Caco-2 (cell line): ENCODE measurements around the gene CABP1. TPM values are rescaled to one million over a fixed set of nuclear protein-coding genes. Genes with fewer than 3 reads are reported as not detected.

Experiments
- BruUV-seq: library from RNA; stranded (reverse); fragments of 400-500 nt; replicated peaks from 2 replicates; lab custom pipeline; 2021; lab: Mats Ljungman, UMichigan
- CTCF ChIA-PET: fragments of 300-600 bp; sonication (Branson Sonifier 250); formaldehyde crosslinking; loops from one replicate; lab custom pipeline; 2022; ENCODE audit warnings: antibody characterized with exemption; lab: Charles Lee
- POLR2A ChIA-PET: fragments of 300-600 bp; sonication (Branson Sonifier 250); formaldehyde crosslinking; loops from one replicate; lab custom pipeline; 2022; ENCODE audit warnings: antibody characterized with exemption; lab: Charles Lee
- DNase-seq, 2 experiments: peaks; one replicate each; pipeline versions ENCODE4 v3.0.0 to v3.0.0-alpha.2; 2020 to 2022
- H3K27me3 ChIP-seq: replicated peaks from 2 replicates; pipeline ENCODE4 v1.6.0; 2011; ENCODE audit warnings: low read length; ENCODE audit not compliant: control insufficient read depth, insufficient read depth
- H3K36me3 ChIP-seq: 2 replicates; pipeline ENCODE4 v1.5.1; 2011; ENCODE audit warnings: low read length; ENCODE audit not compliant: control insufficient read depth, insufficient read depth
- H3K4me1 ChIP-seq: fragments of 250-450 bp; sonication (Bioruptor Pico); 2 replicates; pipeline ENCODE4 v1.5.1; 2020; ENCODE audit warnings: mild to moderate bottlenecking
- H3K4me3 ChIP-seq: 2 replicates; pipeline ENCODE4 v1.5.1; 2011; ENCODE audit warnings: low read depth, mild to moderate bottlenecking, control low read depth, low read length
- H3K9me3 ChIP-seq: fragments of 250-450 bp; sonication (Bioruptor Pico); 2 replicates; pipeline ENCODE4 v1.5.1; 2020; ENCODE audit warnings: mild to moderate bottlenecking, moderate library complexity
- H3K27ac Mint-ChIP-seq: one replicate; pipeline ENCODE4 v1.8.0; 2022; ENCODE audit warnings: mixed read lengths; ENCODE audit not compliant: unreplicated experiment
- H3K27me3 Mint-ChIP-seq: one replicate; pipeline ENCODE4 v1.8.0; 2022; ENCODE audit warnings: mixed read lengths; ENCODE audit not compliant: insufficient read depth, unreplicated experiment
- H3K36me3 Mint-ChIP-seq: one replicate; pipeline ENCODE4 v1.8.0; 2022; ENCODE audit warnings: mild to moderate bottlenecking, mixed read lengths; ENCODE audit not compliant: insufficient read depth, unreplicated experiment
- H3K4me1 Mint-ChIP-seq: one replicate; pipeline ENCODE4 v1.8.0; 2022; ENCODE audit warnings: low read depth, mixed read lengths; ENCODE audit not compliant: unreplicated experiment
- H3K4me3 Mint-ChIP-seq: one replicate; pipeline ENCODE4 v1.8.0; 2022; ENCODE audit warnings: mild to moderate bottlenecking, moderate library complexity, mixed read lengths; ENCODE audit not compliant: unreplicated experiment
- H3K9me3 Mint-ChIP-seq: one replicate; pipeline ENCODE4 v1.8.0; 2022; ENCODE audit warnings: mixed read lengths; ENCODE audit not compliant: unreplicated experiment
- intact Hi-C: fragments of 100-400 bp; cut with micrococcal nuclease; formaldehyde crosslinking; loops from one replicate; pipeline ENCODE4 v1.10.0; 2022; ENCODE audit not compliant: unreplicated experiment
- total RNA-seq: library from RNA; stranded (reverse); gene quantifications from 2 replicates; pipeline ENCODE4 v1.2.3, GENCODE V29; 2022
- TF ChIP-seq, protein P1 (sequence below), 2 experiments: fragments of 200-600 bp in 1 of 2; IDR thresholded peaks; 1 replicate in 1 of 2; 2 replicates in 1 of 2; pipeline versions ENCODE4 v1.5.1 to v1.8.0; 2011 to 2022; ENCODE audit warnings: antibody characterized with exemption in 1 of 2, control low read depth in 1 of 2, inconsistent platforms in 1 of 2, low read depth in 1 of 2, low read length in 1 of 2, mild to moderate bottlenecking in 1 of 2, moderate library complexity in 1 of 2; ENCODE audit not compliant: insufficient read depth in 1 of 2, severe bottlenecking in 1 of 2, unreplicated experiment in 1 of 2

Gene CABP1
- total RNA-seq, 1 experiment from 2014 or later = 0.95 TPM

DNA sequence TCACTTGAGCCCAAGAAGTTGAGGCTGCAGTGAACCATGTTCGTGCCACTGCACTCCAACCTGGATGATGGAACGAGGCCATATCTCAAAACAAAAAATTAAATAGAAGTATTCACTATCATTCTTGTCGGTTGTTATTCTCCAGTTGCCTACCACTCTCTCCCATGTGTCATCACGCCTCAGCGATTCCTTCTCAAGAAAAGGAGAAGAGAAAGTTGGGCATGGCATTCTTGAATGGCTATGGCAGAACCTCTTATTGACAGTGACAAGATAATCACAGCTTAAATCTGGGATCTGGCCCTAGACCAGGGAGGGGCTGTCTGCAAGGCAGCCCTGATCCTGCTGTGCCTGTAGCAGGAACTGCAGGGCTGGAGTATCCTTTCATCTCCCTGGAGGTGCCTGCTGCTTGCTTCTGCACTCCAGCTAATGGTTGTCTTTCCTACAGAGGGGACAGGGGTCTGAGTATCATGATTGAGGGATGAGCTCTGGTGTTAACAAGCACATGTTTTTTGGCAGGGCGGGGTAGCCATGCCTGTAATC lies 33.7 kb downstream of the CABP1 start:
- H3K36me3 ChIP-seq = no peaks in the 10 kb centered on the region
- H3K4me1 ChIP-seq = peaks cover 12% of the 10 kb centered on the region; the same call in 1 of the 2 replicates
- no peak for DNase-seq
- ChIA-PET POLR2A (no interaction called here), CTCF (no interaction called here)
- no peaks in the 10 kb centered on the region; the same call in 1 of the 2 replicates for H3K27me3 ChIP-seq
- Mint-ChIP-seq H3K4me1 (no peaks in the 10 kb centered on the region), H3K36me3 (no peaks in the 10 kb centered on the region), H3K27me3 (no peaks in the 10 kb centered on the region), H3K27ac (no peak overlapping the region), H3K9me3 (no peaks in the 10 kb centered on the region), H3K4me3 (no peak overlapping the region)
- H3K9me3 ChIP-seq = no peaks in the 10 kb centered on the region
- no TSS peak for BruUV-seq
- intact Hi-C loops = no loop called here
- no peak overlapping the region for H3K4me3 ChIP-seq
- TF ChIP-seq, protein P1, sequence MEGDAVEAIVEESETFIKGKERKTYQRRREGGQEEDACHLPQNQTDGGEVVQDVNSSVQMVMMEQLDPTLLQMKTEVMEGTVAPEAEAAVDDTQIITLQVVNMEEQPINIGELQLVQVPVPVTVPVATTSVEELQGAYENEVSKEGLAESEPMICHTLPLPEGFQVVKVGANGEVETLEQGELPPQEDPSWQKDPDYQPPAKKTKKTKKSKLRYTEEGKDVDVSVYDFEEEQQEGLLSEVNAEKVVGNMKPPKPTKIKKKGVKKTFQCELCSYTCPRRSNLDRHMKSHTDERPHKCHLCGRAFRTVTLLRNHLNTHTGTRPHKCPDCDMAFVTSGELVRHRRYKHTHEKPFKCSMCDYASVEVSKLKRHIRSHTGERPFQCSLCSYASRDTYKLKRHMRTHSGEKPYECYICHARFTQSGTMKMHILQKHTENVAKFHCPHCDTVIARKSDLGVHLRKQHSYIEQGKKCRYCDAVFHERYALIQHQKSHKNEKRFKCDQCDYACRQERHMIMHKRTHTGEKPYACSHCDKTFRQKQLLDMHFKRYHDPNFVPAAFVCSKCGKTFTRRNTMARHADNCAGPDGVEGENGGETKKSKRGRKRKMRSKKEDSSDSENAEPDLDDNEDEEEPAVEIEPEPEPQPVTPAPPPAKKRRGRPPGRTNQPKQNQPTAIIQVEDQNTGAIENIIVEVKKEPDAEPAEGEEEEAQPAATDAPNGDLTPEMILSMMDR (IDR thresholded peaks at IDR 0.05; ENCODE audit: insufficient read depth in 1 of 2, low read depth in 1 of 2, low read length in 1 of 2, severe bottlenecking in 1 of 2, unreplicated experiment in 1 of 2) = no peak

DNA sequence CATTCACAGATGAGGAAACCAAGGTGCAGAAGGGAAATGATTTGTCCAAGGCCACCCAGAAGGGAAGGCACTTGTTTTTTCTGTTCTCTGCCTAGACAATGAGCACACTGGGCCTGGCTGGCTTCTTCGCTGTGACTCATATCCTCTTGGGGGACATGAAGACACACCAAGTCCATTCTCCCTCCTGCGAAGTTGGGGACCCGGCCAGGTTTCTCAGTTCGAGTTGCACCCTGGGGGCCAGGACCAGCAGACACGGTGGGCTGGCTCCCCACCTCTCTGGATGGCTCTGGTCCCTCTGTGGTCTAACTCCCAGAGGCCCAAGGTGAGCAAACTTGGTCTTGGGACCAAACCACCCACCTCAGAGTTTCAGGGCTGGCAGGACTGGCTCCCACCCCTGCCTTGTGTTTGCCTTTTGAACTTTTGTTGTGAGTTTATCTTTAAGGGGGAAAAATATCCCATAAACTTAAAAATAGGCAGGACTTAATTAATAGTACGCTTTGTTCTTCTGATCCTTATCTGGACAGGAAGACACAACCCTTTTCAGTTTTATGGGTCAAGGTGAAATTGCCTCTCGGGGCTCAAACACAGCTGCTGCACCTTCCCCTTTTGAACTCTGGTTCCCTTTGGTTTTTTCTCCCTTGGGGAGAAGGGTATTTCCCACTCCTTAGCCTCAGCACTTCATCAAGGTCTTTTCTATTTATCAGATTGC lies 37.5 kb downstream of the CABP1 start:
- Histone ChIP-seq H3K27me3 (no peaks in the 10 kb centered on the region; the same call in 1 of the 2 replicates), H3K4me3 (no peak overlapping the region), H3K36me3 (no peaks in the 10 kb centered on the region), H3K9me3 (no peaks in the 10 kb centered on the region), H3K4me1 (peaks cover 12% of the 10 kb centered on the region; the same call in 1 of the 2 replicates)
- DNase-seq = no peak
- no peaks in the 10 kb centered on the region for H3K4me1 Mint-ChIP-seq
- CTCF ChIA-PET = no interaction called here
- BruUV-seq = no TSS peak
- H3K27me3 Mint-ChIP-seq = no peaks in the 10 kb centered on the region
- no peak overlapping the region for H3K4me3 Mint-ChIP-seq
- intact Hi-C loops = no loop called here
- no peaks in the 10 kb centered on the region for H3K9me3 Mint-ChIP-seq
- POLR2A ChIA-PET = no interaction called here
- TF ChIP-seq, protein P1 (IDR thresholded peaks at IDR 0.05; ENCODE audit: insufficient read depth in 1 of 2, low read depth in 1 of 2, low read length in 1 of 2, severe bottlenecking in 1 of 2, unreplicated experiment in 1 of 2) = no peak
- no peaks in the 10 kb centered on the region for H3K36me3 Mint-ChIP-seq
- no peak overlapping the region for H3K27ac Mint-ChIP-seq

DNA sequence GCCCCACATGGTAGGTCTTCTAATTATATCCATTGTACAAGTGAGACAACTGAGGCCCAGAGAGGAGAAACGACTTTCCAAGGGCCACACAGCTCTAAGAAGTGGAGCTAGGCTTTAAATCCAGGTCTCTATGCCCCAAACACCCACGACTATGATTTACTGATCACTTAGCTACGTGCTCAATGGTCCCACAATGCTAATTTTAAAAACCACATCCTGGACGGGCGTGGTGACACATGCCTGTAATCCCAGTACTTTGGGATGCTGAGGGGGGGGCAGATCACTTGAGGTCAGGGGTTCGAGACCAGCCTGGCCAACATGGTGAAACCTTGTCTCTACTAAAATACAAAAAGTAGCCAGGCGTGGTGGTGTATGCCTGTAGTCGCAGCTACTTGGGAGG lies 38.1 kb downstream of the CABP1 start:
- no peaks in the 10 kb centered on the region for H3K36me3 Mint-ChIP-seq
- H3K27ac Mint-ChIP-seq = no peak overlapping the region
- no peak overlapping the region for H3K4me3 ChIP-seq
- H3K9me3 ChIP-seq = no peaks in the 10 kb centered on the region
- ChIA-PET POLR2A (no interaction called here), CTCF (no interaction called here)
- H3K27me3 ChIP-seq = no peaks in the 10 kb centered on the region; the same call in 1 of the 2 replicates
- H3K9me3 Mint-ChIP-seq = no peaks in the 10 kb centered on the region
- BruUV-seq = no TSS peak
- intact Hi-C loops = no loop called here
- peaks cover 12% of the 10 kb centered on the region; the same call in 1 of the 2 replicates for H3K4me1 ChIP-seq
- DNase-seq = no peak
- H3K4me1 Mint-ChIP-seq = no peaks in the 10 kb centered on the region
- no peak overlapping the region for H3K4me3 Mint-ChIP-seq
- no peaks in the 10 kb centered on the region for H3K27me3 Mint-ChIP-seq
- H3K36me3 ChIP-seq = no peaks in the 10 kb centered on the region
- TF ChIP-seq, protein P1 (IDR thresholded peaks at IDR 0.05; ENCODE audit: insufficient read depth in 1 of 2, low read depth in 1 of 2, low read length in 1 of 2, severe bottlenecking in 1 of 2, unreplicated experiment in 1 of 2) = no peak
